ENCODE measurements around the gene B3GNT5. TPM values are rescaled to one million over a fixed set of nuclear protein-coding genes. Genes with fewer than 3 reads are reported as not detected.
A peak's percentile ranks its signal among the peaks of the same experiment; 100 is the strongest.

The B3GNT5 gene
- total RNA-seq, 8 experiments from 2014 or later: 0.42 to 24.5 (median 17.6) TPM

- ATAC-seq (replicated peaks in 6 of 8): peak in 5 of 8 experiments; percentile 31 to 80 (median 48)
- Histone ChIP-seq H3K27ac (no peak overlapping the region), H3K4me1 (replicated peaks in 1 of 2) (no peaks in the 10 kb centered on the region), H3K4me3 (no peak overlapping the region)
- in situ Hi-C loops (cut with MboI; ENCODE audit: low pct_unique_long_range_greater_than_20kb in 2 of 9, low sequenced_read_pairs in 9 of 9, unreplicated experiment in 9 of 9): no loop called here
- 0 to 73% (median 41%) methylated on average over 2 to 4 of the region's 5 CpGs; no CpG with 5 or more reads in 7 of the 10 experiments for WGBS, 10 experiments
Measured at GRCh38 chr3:183309276-183309675, 56.2 kb downstream of the B3GNT5 start.

- no peak overlapping the region for H3K27ac ChIP-seq
- no peaks in the 10 kb centered on the region for H3K4me1 ChIP-seq (replicated peaks in 1 of 2)
- WGBS, 10 experiments: 42 to 100% (median 76%) methylated on average over 1 to 3 of the region's 3 CpGs; no CpG with 5 or more reads in 1 of the 10 experiments
- H3K4me3 ChIP-seq: no peak overlapping the region
- ATAC-seq (replicated peaks in 6 of 8): no peak
- in situ Hi-C loops (cut with MboI; ENCODE audit: low pct_unique_long_range_greater_than_20kb in 2 of 9, low sequenced_read_pairs in 9 of 9, unreplicated experiment in 9 of 9): no loop called here
Measured at GRCh38 chr3:183310936-183311335, 57.9 kb downstream of the B3GNT5 start.

GRCh38 chr3:183312433-183312832 lies 59.4 kb downstream of the B3GNT5 start:
- H3K4me1 ChIP-seq (replicated peaks in 1 of 2): no peaks in the 10 kb centered on the region
- in situ Hi-C loops (cut with MboI; ENCODE audit: low pct_unique_long_range_greater_than_20kb in 2 of 9, low sequenced_read_pairs in 9 of 9, unreplicated experiment in 9 of 9): no loop called here
- H3K27ac ChIP-seq: no peak overlapping the region
- no peak for ATAC-seq (replicated peaks in 6 of 8)
- 67 to 100% (median 88%) methylated on average over 1 to 2 of the region's 2 CpGs; no CpG with 5 or more reads in 3 of the 10 experiments for WGBS, 10 experiments
- no peak overlapping the region for H3K4me3 ChIP-seq

GRCh38 chr3:183313351-183313750 lies 60.3 kb downstream of the B3GNT5 start:
- ATAC-seq (replicated peaks in 6 of 8): no peak
- Histone ChIP-seq H3K27ac (no peak overlapping the region), H3K4me3 (no peak overlapping the region), H3K4me1 (replicated peaks in 1 of 2) (no peaks in the 10 kb centered on the region)
- WGBS, 10 experiments: 46 to 100% (median 90%) methylated on average over 1 to 4 of the region's 4 CpGs; no CpG with 5 or more reads in 3 of the 10 experiments
- in situ Hi-C loops (cut with MboI; ENCODE audit: low pct_unique_long_range_greater_than_20kb in 2 of 9, low sequenced_read_pairs in 9 of 9, unreplicated experiment in 9 of 9): no loop called here

- no peak for ATAC-seq (replicated peaks in 6 of 8)
- Histone ChIP-seq H3K27ac (no peak overlapping the region), H3K4me1 (replicated peaks in 1 of 2) (no peaks in the 10 kb centered on the region), H3K4me3 (no peak overlapping the region)
- in situ Hi-C loops (cut with MboI; ENCODE audit: low pct_unique_long_range_greater_than_20kb in 2 of 9, low sequenced_read_pairs in 9 of 9, unreplicated experiment in 9 of 9): no loop called here
- 0 to 100% (median 80%) methylated on average over 1 to 5 of the region's 7 CpGs; no CpG with 5 or more reads in 1 of the 10 experiments for WGBS, 10 experiments
Measured at GRCh38 chr3:183313764-183314163, 60.7 kb downstream of the B3GNT5 start.

GRCh38 chr3:183315739-183316138 lies 62.7 kb downstream of the B3GNT5 start:
- H3K4me1 ChIP-seq (replicated peaks in 1 of 2): no peaks in the 10 kb centered on the region
- H3K27ac ChIP-seq: no peak overlapping the region
- 60 to 100% (median 94%) methylated on average over 1 to 8 of the region's 8 CpGs; no CpG with 5 or more reads in 4 of the 10 experiments for WGBS, 10 experiments
- no peak for ATAC-seq (replicated peaks in 6 of 8)
- in situ Hi-C loops (cut with MboI; ENCODE audit: low pct_unique_long_range_greater_than_20kb in 2 of 9, low sequenced_read_pairs in 9 of 9, unreplicated experiment in 9 of 9): no loop called here
- H3K4me3 ChIP-seq: no peak overlapping the region

- in situ Hi-C loops (cut with MboI; ENCODE audit: low pct_unique_long_range_greater_than_20kb in 2 of 9, low sequenced_read_pairs in 9 of 9, unreplicated experiment in 9 of 9): no loop called here
- no peak for ATAC-seq (replicated peaks in 6 of 8)
- WGBS, 10 experiments: 48 to 92% (median 84%) methylated on average over 1 to 8 of the region's 8 CpGs; no CpG with 5 or more reads in 1 of the 10 experiments
- no peak overlapping the region for H3K27ac ChIP-seq
- H3K4me1 ChIP-seq (replicated peaks in 1 of 2): no peaks in the 10 kb centered on the region
- no peak overlapping the region for H3K4me3 ChIP-seq
Measured at GRCh38 chr3:183317271-183317670, 64.2 kb downstream of the B3GNT5 start.

GRCh38 chr3:183317886-183318865 lies 65.1 kb downstream of the B3GNT5 start:
- in situ Hi-C loops (cut with MboI; ENCODE audit: low pct_unique_long_range_greater_than_20kb in 2 of 9, low sequenced_read_pairs in 9 of 9, unreplicated experiment in 9 of 9): no loop called here
- no peak for ATAC-seq (replicated peaks in 6 of 8)
- Histone ChIP-seq H3K27ac (no peak overlapping the region), H3K4me3 (no peak overlapping the region), H3K4me1 (replicated peaks in 1 of 2) (no peaks in the 10 kb centered on the region)
- WGBS, 10 experiments: 0 to 100% (median 76%) methylated on average over 1 to 7 of the region's 10 CpGs; no CpG with 5 or more reads in 1 of the 10 experiments

- no peaks in the 10 kb centered on the region for H3K4me1 ChIP-seq (replicated peaks in 1 of 2)
- WGBS, 10 experiments: 15 to 90% (median 78%) methylated on average over 1 to 5 of the region's 5 CpGs
- in situ Hi-C loops (cut with MboI; ENCODE audit: low pct_unique_long_range_greater_than_20kb in 2 of 9, low sequenced_read_pairs in 9 of 9, unreplicated experiment in 9 of 9): no loop called here
- H3K4me3 ChIP-seq: no peak overlapping the region
- ATAC-seq (replicated peaks in 6 of 8): no peak
- H3K27ac ChIP-seq: no peak overlapping the region
Measured at GRCh38 chr3:183318877-183319276, 65.8 kb downstream of the B3GNT5 start.

- no peak overlapping the region for H3K27ac ChIP-seq
- in situ Hi-C loops (cut with MboI; ENCODE audit: low pct_unique_long_range_greater_than_20kb in 2 of 9, low sequenced_read_pairs in 9 of 9, unreplicated experiment in 9 of 9): no loop called here
- ATAC-seq (replicated peaks in 6 of 8): no peak
- no peaks in the 10 kb centered on the region for H3K4me1 ChIP-seq (replicated peaks in 1 of 2)
- no peak overlapping the region for H3K4me3 ChIP-seq
Measured at GRCh38 chr3:183319371-183319770, 66.3 kb downstream of the B3GNT5 start.

Other genes starting within 250 kb of the B3GNT5 start
- 10 to 100 TPM; 10.6 to 39.9 (median 16.6) TPM for gene MCCC1, start 153.8 kb upstream of the B3GNT5 start, total RNA-seq
- gene LAMP3, start 90.5 kb upstream of the B3GNT5 start, total RNA-seq: 1 to 10 TPM in 3 of 8 experiments, under 1 TPM in 3, not detected in 2; 0.36 to 2.2 (median 1.2) TPM
- 10 to 100 TPM in 2 of 8 experiments, 1 to 10 TPM in 5, under 1 TPM in 1; 0.81 to 16.4 (median 5.6) TPM for gene MCF2L2, start 175.4 kb downstream of the B3GNT5 start, total RNA-seq

Data from motor neuron (in vitro differentiated cells).